ENCODE measurements around the gene HCFC1R1.

Gene HCFC1R1

GRCh38 chr16:2990891-2991290, 32.9 kb downstream of the HCFC1R1 start:
- no peak overlapping the region for H2AFZ ChIP-seq (ENCODE audit: low read length)
- no peak overlapping the region for H2BK120ac ChIP-seq (ENCODE audit: low read depth, low read length)
- peak overlapping the region; percentile 38 for H3K14ac ChIP-seq (ENCODE audit: low read length)
- DNase-seq (ENCODE audit: low spot score): no peak
- H3K23ac ChIP-seq (ENCODE audit: low read depth, low read length, poor library complexity): no peak overlapping the region
- no peak overlapping the region for H4K91ac ChIP-seq (ENCODE audit: low read depth, low read length, poor library complexity)
- WGBS, 2 donors (ENCODE audit: extremely low coverage in 2 of 2, insufficient read length in 2 of 2, insufficient replicate concordance in 1 of 2): no CpG with 5 or more reads among the region's 10 CpGs
- H3K79me1 ChIP-seq (ENCODE audit: low read depth, low read length): no peaks in the 10 kb centered on the region
- no peak overlapping the region for H4K8ac ChIP-seq (ENCODE audit: low read depth, low read length)
- H2AK5ac ChIP-seq (ENCODE audit: low read depth, low read length): peak overlapping the region; percentile 35
- peak overlapping the region; percentile 58 for H2BK12ac ChIP-seq (ENCODE audit: low read length)
- H3K4me3 ChIP-seq (ENCODE audit: low read length in 2 of 2): no peak overlapping the region
- H2BK5ac ChIP-seq (ENCODE audit: low read length): no peak overlapping the region
- H3K4ac ChIP-seq (ENCODE audit: low read length): no peak overlapping the region
- no peak overlapping the region for H3K9ac ChIP-seq (ENCODE audit: low read depth, low read length, poor library complexity)
- H3K27me3 ChIP-seq (ENCODE audit: control insufficient read depth in 3 of 3, insufficient read depth in 3 of 3, low read depth in 1 of 3, low read length in 3 of 3): peaks cover 0 to 79% (median 0%) of the 10 kb centered on the region in 3 experiments
- no peak overlapping the region for H3K27ac ChIP-seq (replicated peaks; ENCODE audit: low read length)
- peak overlapping the region; percentile 5 for H2BK15ac ChIP-seq (ENCODE audit: low read length)
- H3K9me3 ChIP-seq (replicated peaks in 1 of 2; ENCODE audit: control insufficient read depth in 2 of 2, insufficient read depth in 1 of 2, low read depth in 1 of 2, low read length in 2 of 2): no peaks in the 10 kb centered on the region
- H3K18ac ChIP-seq (ENCODE audit: low read length): no peak overlapping the region
- no peak overlapping the region for H3K4me2 ChIP-seq (ENCODE audit: insufficient read depth, low read length, poor library complexity, severe bottlenecking)
- peaks cover 0 to 4% of the 10 kb centered on the region in 2 donors for H3K4me1 ChIP-seq (ENCODE audit: control insufficient read depth in 2 of 2, insufficient read depth in 1 of 2, low read depth in 1 of 2, low read length in 2 of 2)
- H3K36me3 ChIP-seq (replicated peaks in 1 of 2; ENCODE audit: control insufficient read depth in 2 of 2, insufficient read depth in 2 of 2, low read length in 2 of 2): no peaks in the 10 kb centered on the region

GRCh38 chr16:2988590-2989099, 35.1 kb downstream of the HCFC1R1 start:
- Histone ChIP-seq H2AK5ac (ENCODE audit: low read depth, low read length) (peak overlapping the region; percentile 53), H2BK120ac (ENCODE audit: low read depth, low read length) (no peak overlapping the region), H3K27me3 (ENCODE audit: control insufficient read depth in 3 of 3, insufficient read depth in 3 of 3, low read depth in 1 of 3, low read length in 3 of 3) (peaks cover 0 to 81% (median 0%) of the 10 kb centered on the region in 3 experiments), H3K9ac (ENCODE audit: low read depth, low read length, poor library complexity) (no peak overlapping the region), H2BK12ac (ENCODE audit: low read length) (no peak overlapping the region), H3K18ac (ENCODE audit: low read length) (no peak overlapping the region), H3K4me2 (ENCODE audit: insufficient read depth, low read length, poor library complexity, severe bottlenecking) (no peak overlapping the region), H3K14ac (ENCODE audit: low read length) (no peak overlapping the region), H2BK5ac (ENCODE audit: low read length) (no peak overlapping the region), H3K27ac (replicated peaks; ENCODE audit: low read length) (no peak overlapping the region), H3K9me3 (replicated peaks in 1 of 2; ENCODE audit: control insufficient read depth in 2 of 2, insufficient read depth in 1 of 2, low read depth in 1 of 2, low read length in 2 of 2) (no peaks in the 10 kb centered on the region), H3K4me3 (ENCODE audit: low read length in 2 of 2) (no peak overlapping the region), H3K79me1 (ENCODE audit: low read depth, low read length) (no peaks in the 10 kb centered on the region), H3K4ac (ENCODE audit: low read length) (no peak overlapping the region), H3K23ac (ENCODE audit: low read depth, low read length, poor library complexity) (no peak overlapping the region), H2BK15ac (ENCODE audit: low read length) (no peak overlapping the region), H4K91ac (ENCODE audit: low read depth, low read length, poor library complexity) (no peak overlapping the region), H4K8ac (ENCODE audit: low read depth, low read length) (no peak overlapping the region), H3K36me3 (replicated peaks in 1 of 2; ENCODE audit: control insufficient read depth in 2 of 2, insufficient read depth in 2 of 2, low read length in 2 of 2) (no peaks in the 10 kb centered on the region), H3K4me1 (ENCODE audit: control insufficient read depth in 2 of 2, insufficient read depth in 1 of 2, low read depth in 1 of 2, low read length in 2 of 2) (peaks cover 0 to 6% of the 10 kb centered on the region in 2 donors), H2AFZ (ENCODE audit: low read length) (no peak overlapping the region)
- no CpG with 5 or more reads among the region's 8 CpGs for WGBS, 2 donors (ENCODE audit: extremely low coverage in 2 of 2, insufficient read length in 2 of 2, insufficient replicate concordance in 1 of 2)
- no peak for DNase-seq (ENCODE audit: low spot score)

GRCh38 chr16:2987833-2988232, 35.9 kb downstream of the HCFC1R1 start:
- Histone ChIP-seq H3K79me1 (ENCODE audit: low read depth, low read length) (no peaks in the 10 kb centered on the region), H4K8ac (ENCODE audit: low read depth, low read length) (no peak overlapping the region), H3K9ac (ENCODE audit: low read depth, low read length, poor library complexity) (no peak overlapping the region), H4K91ac (ENCODE audit: low read depth, low read length, poor library complexity) (no peak overlapping the region), H3K4me3 (ENCODE audit: low read length in 2 of 2) (no peak overlapping the region), H3K18ac (ENCODE audit: low read length) (peak overlapping the region; percentile 83), H3K4me2 (ENCODE audit: insufficient read depth, low read length, poor library complexity, severe bottlenecking) (no peak overlapping the region), H3K14ac (ENCODE audit: low read length) (peak overlapping the region; percentile 3), H3K4me1 (ENCODE audit: control insufficient read depth in 2 of 2, insufficient read depth in 1 of 2, low read depth in 1 of 2, low read length in 2 of 2) (peaks cover 0 to 6% of the 10 kb centered on the region in 2 donors), H3K23ac (ENCODE audit: low read depth, low read length, poor library complexity) (no peak overlapping the region), H2AFZ (ENCODE audit: low read length) (no peak overlapping the region), H2BK15ac (ENCODE audit: low read length) (peak overlapping the region; percentile 37), H2BK5ac (ENCODE audit: low read length) (no peak overlapping the region), H3K9me3 (replicated peaks in 1 of 2; ENCODE audit: control insufficient read depth in 2 of 2, insufficient read depth in 1 of 2, low read depth in 1 of 2, low read length in 2 of 2) (no peaks in the 10 kb centered on the region), H2AK5ac (ENCODE audit: low read depth, low read length) (peak overlapping the region; percentile 56), H2BK120ac (ENCODE audit: low read depth, low read length) (no peak overlapping the region), H2BK12ac (ENCODE audit: low read length) (peak overlapping the region; percentile 73), H3K4ac (ENCODE audit: low read length) (no peak overlapping the region), H3K27ac (replicated peaks; ENCODE audit: low read length) (no peak overlapping the region), H3K27me3 (ENCODE audit: control insufficient read depth in 3 of 3, insufficient read depth in 3 of 3, low read depth in 1 of 3, low read length in 3 of 3) (peaks cover 0 to 79% (median 0%) of the 10 kb centered on the region in 3 experiments), H3K36me3 (replicated peaks in 1 of 2; ENCODE audit: control insufficient read depth in 2 of 2, insufficient read depth in 2 of 2, low read length in 2 of 2) (no peaks in the 10 kb centered on the region)
- no CpG with 5 or more reads among the region's 8 CpGs for WGBS, 2 donors (ENCODE audit: extremely low coverage in 2 of 2, insufficient read length in 2 of 2, insufficient replicate concordance in 1 of 2)
- no peak for DNase-seq (ENCODE audit: low spot score)

GRCh38 chr16:2987286-2987685, 36.5 kb downstream of the HCFC1R1 start:
- Histone ChIP-seq H3K18ac (ENCODE audit: low read length) (peak overlapping the region; percentile 83), H4K91ac (ENCODE audit: low read depth, low read length, poor library complexity) (no peak overlapping the region), H2BK15ac (ENCODE audit: low read length) (peak overlapping the region; percentile 54), H2AFZ (ENCODE audit: low read length) (no peak overlapping the region), H3K14ac (ENCODE audit: low read length) (peak overlapping the region; percentile 71), H3K9ac (ENCODE audit: low read depth, low read length, poor library complexity) (no peak overlapping the region), H3K4ac (ENCODE audit: low read length) (no peak overlapping the region), H2AK5ac (ENCODE audit: low read depth, low read length) (peak overlapping the region; percentile 88), H4K8ac (ENCODE audit: low read depth, low read length) (no peak overlapping the region), H3K36me3 (replicated peaks in 1 of 2; ENCODE audit: control insufficient read depth in 2 of 2, insufficient read depth in 2 of 2, low read length in 2 of 2) (no peaks in the 10 kb centered on the region), H3K4me1 (ENCODE audit: control insufficient read depth in 2 of 2, insufficient read depth in 1 of 2, low read depth in 1 of 2, low read length in 2 of 2) (peaks cover 0 to 3% of the 10 kb centered on the region in 2 donors), H3K79me1 (ENCODE audit: low read depth, low read length) (no peaks in the 10 kb centered on the region), H2BK5ac (ENCODE audit: low read length) (peak overlapping the region; percentile 53), H3K4me2 (ENCODE audit: insufficient read depth, low read length, poor library complexity, severe bottlenecking) (no peak overlapping the region), H3K23ac (ENCODE audit: low read depth, low read length, poor library complexity) (no peak overlapping the region), H3K4me3 (ENCODE audit: low read length in 2 of 2) (no peak overlapping the region), H3K27ac (replicated peaks; ENCODE audit: low read length) (no peak overlapping the region), H3K9me3 (replicated peaks in 1 of 2; ENCODE audit: control insufficient read depth in 2 of 2, insufficient read depth in 1 of 2, low read depth in 1 of 2, low read length in 2 of 2) (no peaks in the 10 kb centered on the region), H2BK120ac (ENCODE audit: low read depth, low read length) (no peak overlapping the region), H3K27me3 (ENCODE audit: control insufficient read depth in 3 of 3, insufficient read depth in 3 of 3, low read depth in 1 of 3, low read length in 3 of 3) (peaks cover 0 to 77% (median 0%) of the 10 kb centered on the region in 3 experiments), H2BK12ac (ENCODE audit: low read length) (peak overlapping the region; percentile 73)
- DNase-seq (ENCODE audit: low spot score): no peak
- WGBS, 2 donors (ENCODE audit: extremely low coverage in 2 of 2, insufficient read length in 2 of 2, insufficient replicate concordance in 1 of 2): no CpG with 5 or more reads among the region's 9 CpGs

Measured in neuronal stem cell (in vitro differentiated cells).